Measurements from ENCODE around the gene AHRR. TPM values are rescaled to one million over a fixed set of nuclear protein-coding genes. Genes with fewer than 3 reads are reported as not detected.

Gene AHRR
- total RNA-seq, 1 experiment from 2014 or later, result 3.2 TPM

DNA sequence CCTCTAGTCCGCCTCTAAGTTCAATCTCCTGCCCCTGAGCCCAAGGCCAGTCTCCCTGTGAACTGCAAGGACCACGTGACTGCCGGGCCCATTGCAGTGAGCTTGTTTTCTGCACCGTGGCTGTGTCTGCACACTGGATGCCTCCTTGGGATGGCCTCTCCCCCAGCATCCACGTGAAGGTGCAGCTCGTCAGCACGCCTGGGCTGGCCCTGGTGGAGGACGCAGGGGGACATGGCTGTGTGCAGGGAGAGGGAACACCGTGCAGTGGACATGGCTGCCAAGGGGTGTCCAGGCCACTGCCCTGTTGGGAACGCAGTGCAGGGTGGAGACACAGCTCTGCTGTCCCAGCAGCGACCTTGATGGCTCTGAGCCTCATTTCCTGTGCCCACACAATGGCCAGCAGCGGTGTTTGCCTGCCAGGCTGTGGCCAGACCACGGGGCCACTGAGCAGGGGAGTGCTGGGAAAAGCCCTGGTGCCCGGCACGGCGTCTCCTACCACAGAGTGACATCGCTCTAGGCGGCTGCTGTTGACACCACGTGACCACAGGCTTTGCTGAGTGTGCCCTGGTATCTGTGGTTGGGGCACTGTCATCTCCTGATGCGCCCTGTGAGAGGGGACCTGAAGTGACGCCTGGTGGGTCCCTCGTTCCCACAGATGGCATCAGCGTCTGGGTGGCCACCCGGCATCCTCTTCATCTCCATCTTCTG lies 94.6 kb downstream of the AHRR start:
- Mint-ChIP-seq H3K4me3 (ENCODE audit: unreplicated experiment) (no peak overlapping the region), H3K4me1 (ENCODE audit: insufficient read depth, unreplicated experiment) (peaks cover 9% of the 10 kb centered on the region), H3K36me3 (ENCODE audit: insufficient read depth, unreplicated experiment) (no peaks in the 10 kb centered on the region), H3K9me3 (ENCODE audit: unreplicated experiment) (no peaks in the 10 kb centered on the region), H3K27me3 (ENCODE audit: insufficient read depth, unreplicated experiment) (no peaks in the 10 kb centered on the region), H3K27ac (ENCODE audit: low read depth, unreplicated experiment) (no peak overlapping the region)
- CTCF ChIA-PET, result no interaction called here
- no peak for DNase-seq (ENCODE audit: unreplicated experiment)
- no TSS peak for BruUV-seq (replicated peaks)
- TF ChIP-seq, protein P1, sequence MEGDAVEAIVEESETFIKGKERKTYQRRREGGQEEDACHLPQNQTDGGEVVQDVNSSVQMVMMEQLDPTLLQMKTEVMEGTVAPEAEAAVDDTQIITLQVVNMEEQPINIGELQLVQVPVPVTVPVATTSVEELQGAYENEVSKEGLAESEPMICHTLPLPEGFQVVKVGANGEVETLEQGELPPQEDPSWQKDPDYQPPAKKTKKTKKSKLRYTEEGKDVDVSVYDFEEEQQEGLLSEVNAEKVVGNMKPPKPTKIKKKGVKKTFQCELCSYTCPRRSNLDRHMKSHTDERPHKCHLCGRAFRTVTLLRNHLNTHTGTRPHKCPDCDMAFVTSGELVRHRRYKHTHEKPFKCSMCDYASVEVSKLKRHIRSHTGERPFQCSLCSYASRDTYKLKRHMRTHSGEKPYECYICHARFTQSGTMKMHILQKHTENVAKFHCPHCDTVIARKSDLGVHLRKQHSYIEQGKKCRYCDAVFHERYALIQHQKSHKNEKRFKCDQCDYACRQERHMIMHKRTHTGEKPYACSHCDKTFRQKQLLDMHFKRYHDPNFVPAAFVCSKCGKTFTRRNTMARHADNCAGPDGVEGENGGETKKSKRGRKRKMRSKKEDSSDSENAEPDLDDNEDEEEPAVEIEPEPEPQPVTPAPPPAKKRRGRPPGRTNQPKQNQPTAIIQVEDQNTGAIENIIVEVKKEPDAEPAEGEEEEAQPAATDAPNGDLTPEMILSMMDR (IDR thresholded peaks at IDR 0.05; ENCODE audit: unreplicated experiment), result no peak
- POLR2A ChIA-PET, result interaction anchor here (0.7 kb wide), 1 partner anchor 9 kb away, joined by 3 read pairs; no protein-coding TSS in a partner anchor
- intact Hi-C loops (cut with micrococcal nuclease), result no loop called here

DNA sequence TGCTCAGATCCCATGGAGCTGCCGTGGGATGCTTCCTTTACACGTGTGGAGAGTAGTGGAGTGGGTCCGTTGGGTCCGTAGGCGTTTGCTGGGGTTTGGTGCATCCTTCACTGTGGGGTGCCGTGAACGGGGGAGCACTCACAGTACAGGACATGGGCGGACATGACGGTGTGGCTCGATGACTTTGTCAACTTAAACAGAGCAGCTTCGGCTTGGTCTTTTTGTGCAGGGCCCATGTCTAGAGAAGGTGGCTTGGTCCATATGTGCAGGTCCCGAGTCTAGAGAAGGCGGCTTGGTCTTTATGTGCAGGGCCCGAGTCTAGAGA lies 95.1 kb downstream of the AHRR start:
- intact Hi-C loops (cut with micrococcal nuclease), result no loop called here
- no peaks in the 10 kb centered on the region for H3K27me3 Mint-ChIP-seq (ENCODE audit: insufficient read depth, unreplicated experiment)
- TF ChIP-seq, protein P1 (IDR thresholded peaks at IDR 0.05; ENCODE audit: unreplicated experiment), result no peak
- H3K36me3 Mint-ChIP-seq (ENCODE audit: insufficient read depth, unreplicated experiment), result no peaks in the 10 kb centered on the region
- BruUV-seq (replicated peaks), result no TSS peak
- DNase-seq (ENCODE audit: unreplicated experiment), result no peak
- no peaks in the 10 kb centered on the region for H3K9me3 Mint-ChIP-seq (ENCODE audit: unreplicated experiment)
- ChIA-PET POLR2A (no interaction called here), CTCF (no interaction called here)
- peaks cover 6% of the 10 kb centered on the region for H3K4me1 Mint-ChIP-seq (ENCODE audit: insufficient read depth, unreplicated experiment)
- H3K27ac Mint-ChIP-seq (ENCODE audit: low read depth, unreplicated experiment), result no peak overlapping the region
- H3K4me3 Mint-ChIP-seq (ENCODE audit: unreplicated experiment), result no peak overlapping the region

DNA sequence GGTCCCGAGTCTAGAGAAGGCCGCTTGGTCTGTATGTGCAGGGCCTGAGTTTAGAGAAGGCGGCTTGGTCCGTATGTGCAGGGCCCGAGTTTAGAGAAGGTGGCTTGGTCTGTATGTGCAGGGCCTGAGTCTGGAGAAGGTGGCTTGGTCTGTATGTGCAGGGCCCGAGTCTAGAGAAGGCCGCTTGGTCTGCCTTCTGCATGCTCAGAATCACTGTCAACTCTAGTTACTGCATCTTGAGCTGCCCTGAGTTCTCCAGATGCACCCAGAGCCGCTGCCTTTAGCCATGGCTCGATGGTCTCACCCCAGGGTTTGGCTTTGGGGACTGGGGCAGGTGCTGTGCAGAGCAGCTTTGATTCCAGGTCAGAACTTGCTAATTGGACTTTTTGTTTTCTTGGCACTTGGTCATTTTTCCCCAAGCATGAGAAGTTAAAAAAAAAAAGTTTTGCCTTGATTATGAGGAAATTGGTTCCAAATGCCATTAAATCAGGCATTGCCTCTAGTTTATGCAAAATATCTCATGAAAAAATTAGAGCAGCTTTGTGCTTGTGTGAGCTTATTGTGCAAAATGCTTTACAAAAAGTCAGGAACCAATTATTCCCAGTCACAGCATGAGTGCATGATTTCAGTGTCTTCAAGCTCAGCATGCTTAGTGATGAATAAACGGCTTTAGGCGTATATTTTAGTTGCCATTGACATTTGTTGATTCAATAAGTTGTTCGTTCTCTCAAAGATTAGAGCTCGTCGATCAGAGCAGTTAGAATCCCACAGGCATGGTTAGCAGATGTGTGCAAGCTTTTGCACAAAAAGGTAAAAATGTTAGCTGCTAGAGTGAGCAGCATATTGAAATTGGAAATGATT lies 96.0 kb downstream of the AHRR start:
- no TSS peak for BruUV-seq (replicated peaks)
- TF ChIP-seq, protein P1 (IDR thresholded peaks at IDR 0.05; ENCODE audit: unreplicated experiment), result no peak
- no peaks in the 10 kb centered on the region for H3K36me3 Mint-ChIP-seq (ENCODE audit: insufficient read depth, unreplicated experiment)
- POLR2A ChIA-PET, result interaction anchor here (1.0 to 1.3 kb wide), 2 partner anchors 10 to 31 kb away, joined by 3 read pairs; no protein-coding TSS in a partner anchor
- intact Hi-C loops (cut with micrococcal nuclease), result no loop called here
- H3K27ac Mint-ChIP-seq (ENCODE audit: low read depth, unreplicated experiment), result no peak overlapping the region
- peaks cover 6% of the 10 kb centered on the region for H3K4me1 Mint-ChIP-seq (ENCODE audit: insufficient read depth, unreplicated experiment)
- no peaks in the 10 kb centered on the region for H3K27me3 Mint-ChIP-seq (ENCODE audit: insufficient read depth, unreplicated experiment)
- CTCF ChIA-PET, result interaction anchor here (0.9 to 1.1 kb wide), 2 partner anchors 31 to 101 kb away, joined by 3 to 4 read pairs; no protein-coding TSS in a partner anchor
- H3K9me3 Mint-ChIP-seq (ENCODE audit: unreplicated experiment), result no peaks in the 10 kb centered on the region
- no peak for DNase-seq (ENCODE audit: unreplicated experiment)
- no peak overlapping the region for H3K4me3 Mint-ChIP-seq (ENCODE audit: unreplicated experiment)
